H1 (cell line): ENCODE results near the gene CNIH4. TPM values are rescaled to one million over a fixed set of nuclear protein-coding genes. Genes with fewer than 3 reads are reported as not detected.

ENCODE experiments used
- EGR1 ChIP-seq: IDR thresholded peaks from 2 replicates; pipeline ENCODE4 v1.6.1; 2011; ENCODE audit warnings: low read depth, low read length, borderline replicate concordance
- FOSL1 ChIP-seq: IDR thresholded peaks from 2 replicates; pipeline ENCODE4 v1.6.1; 2011; ENCODE audit warnings: mild to moderate bottlenecking, low read depth, low read length, moderate library complexity; ENCODE audit not compliant: insufficient read depth
- SP4 ChIP-seq: IDR thresholded peaks from 2 replicates; pipeline ENCODE4 v1.6.1; 2012; ENCODE audit warnings: low read length, inconsistent platforms
- SUZ12 ChIP-seq: fragments of 200-600 bp; sonication (generic); IDR thresholded peaks from 2 replicates; pipeline ENCODE4 v1.6.1; 2012; ENCODE audit warnings: mild to moderate bottlenecking, inconsistent platforms, low read length, moderate library complexity, mixed read lengths
- polyA plus RNA-seq, 7 experiments: library from polyadenylated mRNA; depleted of rRNA in 3 of 7; stranded (reverse) in 5 of 7; unstranded in 2 of 7; fragments of >200 nt in 5 of 7; fragments of 200-250 nt in 2 of 7; gene quantifications; 1 replicate in 5 of 7; 2 replicates in 1 of 7; 4 replicates in 1 of 7; pipeline versions ENCODE4 v1.2.1 to v1.2.3, GENCODE V29; 2011 to 2013; ENCODE audit warnings: missing spikeins in 2 of 7, mixed read lengths in 2 of 7
- total RNA-seq: library from RNA; stranded (reverse); fragmentation: NEBNext Ultra II Directional; extraction: Animal tissue kit (Norgen Biotek cat#: 25700); gene quantifications from 2 replicates; pipeline ENCODE4 v1.2.1, GENCODE V29; 2021
- TF ChIP-seq, protein P1 (sequence below): IDR thresholded peaks from 2 replicates; pipeline ENCODE4 v1.6.1; 2012; ENCODE audit warnings: inconsistent platforms

The CNIH4 gene
- total and polyA plus RNA-seq, 2 of the 8 experiments (the other 6 are each of a cell fraction or from before 2014, with no cell fraction given): 76.2 to 151 TPM

DNA sequence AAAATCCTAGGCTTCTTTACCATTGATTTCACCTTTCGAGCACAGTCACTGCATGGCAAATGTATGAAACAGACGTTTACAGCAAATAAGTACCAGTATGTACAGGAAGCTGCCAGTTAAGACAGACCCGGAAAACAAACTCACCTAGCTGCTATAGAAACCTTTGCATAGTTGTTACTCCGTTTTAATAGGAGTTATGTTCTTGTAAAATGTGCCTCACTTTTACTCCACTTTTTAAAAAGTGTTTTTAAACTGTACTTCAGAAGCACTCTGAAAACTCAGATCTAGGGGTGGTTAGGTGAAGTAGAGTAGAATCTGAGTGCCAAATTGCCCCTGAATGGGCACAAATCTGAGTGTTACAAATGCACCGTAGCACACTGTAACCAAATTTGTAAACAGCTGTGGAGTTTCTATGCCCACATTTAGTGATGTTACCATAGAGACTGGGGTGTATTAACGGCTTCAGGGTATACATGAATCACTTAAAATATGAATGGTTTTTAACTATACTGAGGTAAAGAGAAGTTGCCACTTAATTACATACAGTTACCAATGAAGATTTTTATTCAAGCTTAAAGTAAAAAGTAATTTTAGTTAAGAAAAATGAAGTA lies 30.7 kb downstream of the CNIH4 start (continued):
- TF ChIP-seq EGR1: no peak
- no peak for TF ChIP-seq FOSL1
- TF ChIP-seq SUZ12: no peak
- TF ChIP-seq, protein P1, sequence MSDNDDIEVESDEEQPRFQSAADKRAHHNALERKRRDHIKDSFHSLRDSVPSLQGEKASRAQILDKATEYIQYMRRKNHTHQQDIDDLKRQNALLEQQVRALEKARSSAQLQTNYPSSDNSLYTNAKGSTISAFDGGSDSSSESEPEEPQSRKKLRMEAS: no peak
- TF ChIP-seq SP4: no peak
